Measurements from ENCODE around the gene ADIRF.

DNA sequence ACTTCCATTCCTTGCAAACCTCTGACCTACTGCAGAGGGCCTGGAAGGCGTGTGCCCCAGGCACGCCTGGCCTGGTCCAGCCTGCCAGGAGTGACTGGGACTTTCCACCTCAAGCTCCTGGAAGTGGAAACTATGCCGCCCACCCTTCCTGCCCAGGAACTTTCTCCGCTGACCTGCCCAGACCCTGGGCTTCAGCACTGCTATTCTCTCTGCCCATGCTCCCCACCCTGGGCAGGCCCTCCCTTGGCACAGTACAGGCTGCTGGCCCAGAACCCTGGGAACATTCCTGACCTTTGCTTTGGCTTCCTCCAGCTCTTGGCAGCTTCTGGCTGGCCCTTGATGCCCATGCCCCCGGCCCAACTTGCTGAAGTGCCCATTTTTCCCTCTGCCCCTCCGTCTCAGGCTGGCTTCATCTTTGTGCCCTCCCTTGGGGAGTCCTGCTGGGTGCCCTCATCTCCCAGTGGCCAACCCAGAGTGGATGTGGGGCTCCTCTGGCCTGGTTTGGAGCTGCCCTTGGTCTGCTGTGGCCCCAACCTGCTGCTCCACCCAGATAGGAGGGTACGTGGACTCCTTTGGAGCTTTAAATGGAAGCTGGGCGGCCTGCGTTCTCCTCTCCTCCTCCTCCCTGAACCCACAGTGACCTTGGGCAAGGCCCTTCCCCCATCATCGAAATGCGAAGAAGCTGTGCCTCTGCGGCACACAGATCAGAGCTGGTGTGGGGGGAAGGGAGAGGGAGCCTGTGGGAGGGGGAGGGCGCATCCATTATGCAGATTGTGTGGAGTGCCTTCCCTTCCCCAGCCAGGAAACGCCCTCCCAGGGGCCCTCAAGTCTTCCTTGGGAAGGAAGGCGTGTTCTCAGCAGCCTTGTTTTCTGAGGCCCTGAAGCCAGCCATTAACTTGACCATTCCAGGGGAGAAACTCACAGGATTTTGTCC is 14.3 kb upstream of the ADIRF start:
- TF ChIP-seq, protein P1, sequence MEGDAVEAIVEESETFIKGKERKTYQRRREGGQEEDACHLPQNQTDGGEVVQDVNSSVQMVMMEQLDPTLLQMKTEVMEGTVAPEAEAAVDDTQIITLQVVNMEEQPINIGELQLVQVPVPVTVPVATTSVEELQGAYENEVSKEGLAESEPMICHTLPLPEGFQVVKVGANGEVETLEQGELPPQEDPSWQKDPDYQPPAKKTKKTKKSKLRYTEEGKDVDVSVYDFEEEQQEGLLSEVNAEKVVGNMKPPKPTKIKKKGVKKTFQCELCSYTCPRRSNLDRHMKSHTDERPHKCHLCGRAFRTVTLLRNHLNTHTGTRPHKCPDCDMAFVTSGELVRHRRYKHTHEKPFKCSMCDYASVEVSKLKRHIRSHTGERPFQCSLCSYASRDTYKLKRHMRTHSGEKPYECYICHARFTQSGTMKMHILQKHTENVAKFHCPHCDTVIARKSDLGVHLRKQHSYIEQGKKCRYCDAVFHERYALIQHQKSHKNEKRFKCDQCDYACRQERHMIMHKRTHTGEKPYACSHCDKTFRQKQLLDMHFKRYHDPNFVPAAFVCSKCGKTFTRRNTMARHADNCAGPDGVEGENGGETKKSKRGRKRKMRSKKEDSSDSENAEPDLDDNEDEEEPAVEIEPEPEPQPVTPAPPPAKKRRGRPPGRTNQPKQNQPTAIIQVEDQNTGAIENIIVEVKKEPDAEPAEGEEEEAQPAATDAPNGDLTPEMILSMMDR (conservative IDR thresholded peaks at IDR 0.05; ENCODE audit: low read depth, low read length) = no peak
- no peak for TF ChIP-seq EZH2 (IDR thresholded peaks at IDR 0.05; ENCODE audit: borderline replicate concordance, low read depth, low read length, poor library complexity, severe bottlenecking)

Data from A673 (cell line).